PC-3 (cell line): ENCODE data around the gene DYNC1I1. TPM values are rescaled to one million over a fixed set of nuclear protein-coding genes. Genes with fewer than 3 reads are reported as not detected.

ENCODE experiments used
- ATAC-seq: fragments of 200-7000 bp; cut with Tn5 transposase; 2 replicates; pipeline ENCODE4 v1.9.1; 2020; ENCODE audit warnings: mild to moderate bottlenecking, moderate library complexity
- BruUV-seq: library from RNA; stranded (reverse); fragments of 400-500 nt; replicated peaks from 2 replicates; lab custom pipeline; 2021; lab: Mats Ljungman, UMichigan
- CTCF ChIA-PET: fragments of 300-600 bp; sonication (Branson Sonifier 250); formaldehyde crosslinking; loops from one replicate; lab custom pipeline; 2022; ENCODE audit warnings: antibody characterized with exemption; lab: Charles Lee
- POLR2A ChIA-PET: fragments of 300-600 bp; sonication (Branson Sonifier 250); formaldehyde crosslinking; loops from one replicate; lab custom pipeline; 2022; ENCODE audit warnings: antibody characterized with exemption; ENCODE audit not compliant: unreplicated experiment; lab: Charles Lee
- DNase-seq: peaks from one replicate; pipeline ENCODE4 v3.0.0-alpha.2; 2015
- H2AFZ ChIP-seq: fragments of 300-600 bp; sonication (generic); 2 replicates; pipeline ENCODE4 v1.6.0; 2016; ENCODE audit warnings: antibody characterized with exemption, low read length
- H3F3A ChIP-seq: fragments of 300-600 bp; sonication (generic); one replicate; pipeline ENCODE4 v1.6.0; 2017; ENCODE audit warnings: antibody characterized with exemption, low read length, control low read depth, mild to moderate bottlenecking; ENCODE audit not compliant: unreplicated experiment
- H3K27ac ChIP-seq: fragments of 300-600 bp; sonication (generic); 2 replicates; pipeline ENCODE4 v1.5.1; 2016; ENCODE audit warnings: mild to moderate bottlenecking, low read length
- H3K27me3 ChIP-seq: fragments of 300-600 bp; sonication (generic); 2 replicates; pipeline ENCODE4 v1.6.1; 2016; ENCODE audit warnings: low read length, mixed read lengths
- H3K36me3 ChIP-seq: fragments of 300-600 bp; sonication (generic); 2 replicates; pipeline ENCODE4 v1.6.1; 2016; ENCODE audit warnings: low read depth, mixed run types, low read length, mixed read lengths
- H3K4me1 ChIP-seq: fragments of 300-600 bp; sonication (generic); 2 replicates; pipeline ENCODE4 v1.5.1; 2016; ENCODE audit warnings: low read length; ENCODE audit not compliant: insufficient read depth
- H3K4me2 ChIP-seq: fragments of 300-600 bp; sonication (generic); 2 replicates; pipeline ENCODE4 v1.6.0; 2016; ENCODE audit warnings: low read length
- H3K4me3 ChIP-seq: fragments of 300-600 bp; sonication (generic); 2 replicates; pipeline ENCODE4 v1.5.1; 2016; ENCODE audit warnings: mild to moderate bottlenecking, low read length, mixed read lengths
- H3K79me2 ChIP-seq: fragments of 300-600 bp; sonication (generic); 2 replicates; pipeline ENCODE4 v1.6.1; 2017; ENCODE audit warnings: low read length, mixed read lengths
- H3K9ac ChIP-seq: fragments of 300-600 bp; sonication (generic); 2 replicates; pipeline ENCODE4 v1.6.0; 2016; ENCODE audit warnings: mild to moderate bottlenecking, low read length
- H3K9me2 ChIP-seq: fragments of 300-600 bp; sonication (generic); replicated peaks from 2 replicates; pipeline ENCODE4 v1.6.1; 2016; ENCODE audit warnings: mixed run types, low read length, mixed read lengths
- H3K9me3 ChIP-seq: fragments of 300-600 bp; sonication (generic); 2 replicates; pipeline ENCODE4 v1.6.1; 2016; ENCODE audit warnings: low read length, mixed read lengths
- H4K20me1 ChIP-seq: fragments of 300-600 bp; sonication (generic); 2 replicates; pipeline ENCODE4 v1.6.1; 2016; ENCODE audit warnings: low read length, mixed read lengths
- CTCF ChIP-seq: fragments of 300-600 bp; sonication (generic); conservative IDR thresholded peaks from 2 replicates; pipeline ENCODE4 v1.5.1; 2017; ENCODE audit warnings: antibody characterized with exemption, low read depth, mild to moderate bottlenecking, low read length
- EZH2 ChIP-seq: fragments of 300-600 bp; sonication (generic); IDR thresholded peaks from one replicate; pipeline ENCODE4 v1.6.1; 2017; ENCODE audit warnings: antibody characterized with exemption, mild to moderate bottlenecking, low read length; ENCODE audit not compliant: unreplicated experiment
- EZH2phosphoT487 ChIP-seq: fragments of 300-600 bp; sonication (generic); IDR thresholded peaks from 2 replicates; pipeline ENCODE4 v1.6.1; 2018; ENCODE audit warnings: mild to moderate bottlenecking, antibody characterized with exemption, low read length, borderline replicate concordance
- intact Hi-C: fragments of 100-400 bp; cut with micrococcal nuclease; formaldehyde crosslinking; loops from 2 replicates; pipeline ENCODE4 v1.9.0; 2023
- total RNA-seq: library from RNA; depleted of rRNA; stranded (reverse); fragments of >200 nt; gene quantifications from 2 replicates; pipeline ENCODE4 v1.2.3, GENCODE V29; 2014

DYNC1I1 gene
- total RNA-seq, 1 experiment from 2014 or later: 2.4 TPM

GRCh38 chr7:96045181-96045580, 272.8 kb downstream of the DYNC1I1 start:
- POLR2A ChIA-PET: no interaction called here

GRCh38 chr7:96045919-96046318, 273.6 kb downstream of the DYNC1I1 start:
- TF ChIP-seq CTCF (no peak), EZH2phosphoT487 (no peak), EZH2 (no peak)
- BruUV-seq: no TSS peak
- ATAC-seq (no peak), DNase-seq (peak; percentile 11)
- Histone ChIP-seq H3K27me3 (no peaks in the 10 kb centered on the region), H4K20me1 (no peaks in the 10 kb centered on the region), H2AFZ (no peak overlapping the region), H3K4me2 (no peak overlapping the region), H3K9me3 (no peaks in the 10 kb centered on the region), H3K79me2 (no peaks in the 10 kb centered on the region), H3K36me3 (no peaks in the 10 kb centered on the region), H3K27ac (no peak overlapping the region), H3K4me1 (no peaks in the 10 kb centered on the region), H3K4me3 (no peak overlapping the region), H3K9me2 (no peaks in the 10 kb centered on the region), H3K9ac (no peak overlapping the region), H3F3A (no peaks in the 10 kb centered on the region)
- CTCF ChIA-PET: no interaction called here
- intact Hi-C loops: no loop called here
- POLR2A ChIA-PET: no interaction called here

More at GRCh38 chr7:96045181-96045580, 272.8 kb downstream of the DYNC1I1 start:
- no TSS peak for BruUV-seq
- no peaks in the 10 kb centered on the region for H4K20me1 ChIP-seq
- no peak overlapping the region for H3K4me3 ChIP-seq
- no peaks in the 10 kb centered on the region for H3K9me3 ChIP-seq
- no peaks in the 10 kb centered on the region for H3K9me2 ChIP-seq
- H3K36me3 ChIP-seq: no peaks in the 10 kb centered on the region
- intact Hi-C loops: no loop called here
- no peak for DNase-seq
- CTCF ChIA-PET: no interaction called here
- H3K9ac ChIP-seq: no peak overlapping the region
- no peaks in the 10 kb centered on the region for H3F3A ChIP-seq
- no peaks in the 10 kb centered on the region for H3K79me2 ChIP-seq
- H3K27ac ChIP-seq: no peak overlapping the region
- no peak for ATAC-seq
- no peak overlapping the region for H2AFZ ChIP-seq
- H3K4me2 ChIP-seq: no peak overlapping the region
- no peaks in the 10 kb centered on the region for H3K4me1 ChIP-seq
- TF ChIP-seq EZH2: no peak
- TF ChIP-seq CTCF: no peak
- no peak for TF ChIP-seq EZH2phosphoT487
- H3K27me3 ChIP-seq: no peaks in the 10 kb centered on the region

GRCh38 chr7:96052289-96052688, 279.9 kb downstream of the DYNC1I1 start:
- no peak for ATAC-seq
- no peaks in the 10 kb centered on the region for H4K20me1 ChIP-seq
- H2AFZ ChIP-seq: no peak overlapping the region
- no peaks in the 10 kb centered on the region for H3K4me1 ChIP-seq
- H3F3A ChIP-seq: no peaks in the 10 kb centered on the region
- H3K4me2 ChIP-seq: no peak overlapping the region
- H3K27me3 ChIP-seq: no peaks in the 10 kb centered on the region
- no peaks in the 10 kb centered on the region for H3K79me2 ChIP-seq
- H3K36me3 ChIP-seq: no peaks in the 10 kb centered on the region
- CTCF ChIA-PET: no interaction called here
- POLR2A ChIA-PET: no interaction called here
- no peak overlapping the region for H3K4me3 ChIP-seq
- no peak overlapping the region for H3K27ac ChIP-seq
- no peak for DNase-seq
- H3K9ac ChIP-seq: no peak overlapping the region
- H3K9me3 ChIP-seq: no peaks in the 10 kb centered on the region
- intact Hi-C loops: no loop called here
- no peaks in the 10 kb centered on the region for H3K9me2 ChIP-seq
- TF ChIP-seq CTCF (no peak), EZH2 (no peak), EZH2phosphoT487 (no peak)
- no TSS peak for BruUV-seq
